HG03097 (cell line): Measurements from ENCODE around the gene MCM3AP.

Experiments used
- ATAC-seq: cut with Tn5 transposase; IDR thresholded peaks from one replicate; pipeline ENCODE4 v1.9.1; 2021; ENCODE audit not compliant: unreplicated experiment, low FRiP score

MCM3AP gene

DNA sequence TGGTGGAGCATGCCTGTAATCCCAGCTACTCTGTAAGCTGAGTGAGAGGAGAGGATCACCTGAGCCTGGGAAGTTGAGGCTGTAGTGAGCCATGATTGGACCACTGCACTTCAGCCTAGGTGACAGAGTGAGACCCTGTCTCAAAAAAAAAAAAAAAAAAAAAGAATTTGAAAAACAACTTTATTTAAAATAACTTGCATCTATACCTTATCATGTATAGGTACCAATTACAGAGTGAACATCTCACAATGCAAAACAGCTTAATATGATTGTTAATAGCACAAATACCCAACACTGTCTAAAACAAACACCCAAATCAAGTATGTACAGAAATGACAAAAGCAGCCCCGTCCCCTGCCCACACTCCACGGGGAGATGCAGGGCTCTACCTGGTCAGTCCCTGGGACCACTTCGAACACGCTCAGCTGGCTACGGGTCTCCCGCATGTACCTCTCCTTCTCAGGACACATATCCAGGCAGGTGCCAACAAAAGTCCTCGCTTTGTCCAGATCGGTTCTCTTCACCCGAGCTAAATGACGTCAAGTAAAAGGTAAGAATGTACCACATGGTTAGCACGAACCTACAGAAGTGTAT lies 10.5 kb downstream of the MCM3AP start:
- no peak for ATAC-seq

DNA sequence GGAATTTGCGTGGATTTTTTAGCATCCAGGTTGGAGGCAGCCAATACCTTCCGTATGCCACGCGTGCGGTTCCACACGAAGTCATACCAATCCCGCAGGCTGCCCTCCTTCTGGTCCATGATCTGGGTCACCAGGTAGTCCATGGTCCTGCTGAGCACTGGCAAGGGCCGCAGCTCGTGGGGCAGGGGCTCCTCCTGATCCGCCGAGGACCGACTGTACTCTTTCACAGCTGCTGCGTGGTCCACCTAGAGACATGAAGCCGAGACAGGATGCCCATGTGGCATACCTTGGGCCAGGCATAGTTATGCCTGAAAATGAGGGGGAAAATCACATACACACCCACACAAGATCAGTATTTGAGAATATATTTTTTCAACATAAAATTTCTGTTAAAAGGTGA lies 12.1 kb downstream of the MCM3AP start:
- ATAC-seq = no peak

DNA sequence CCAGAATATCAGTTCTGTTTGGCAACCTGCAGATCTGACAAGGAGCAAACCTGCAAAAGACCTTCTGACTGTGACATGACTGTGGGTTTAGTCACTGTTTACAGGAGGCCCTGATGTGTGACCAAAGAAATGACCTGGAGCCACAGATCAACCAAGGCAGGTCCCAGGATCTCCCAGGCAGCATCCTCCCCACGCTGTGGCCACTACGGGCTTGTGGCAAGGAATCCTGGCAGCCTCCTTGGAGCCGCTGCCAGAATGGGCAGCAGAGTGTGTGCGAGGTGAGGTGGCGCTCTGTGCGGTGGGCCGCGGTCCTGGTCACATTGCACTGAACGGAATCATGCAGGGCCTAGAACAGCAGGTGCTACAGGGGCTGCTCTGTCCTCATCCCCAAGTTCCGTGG lies 15.9 kb downstream of the MCM3AP start:
- no peak for ATAC-seq

DNA sequence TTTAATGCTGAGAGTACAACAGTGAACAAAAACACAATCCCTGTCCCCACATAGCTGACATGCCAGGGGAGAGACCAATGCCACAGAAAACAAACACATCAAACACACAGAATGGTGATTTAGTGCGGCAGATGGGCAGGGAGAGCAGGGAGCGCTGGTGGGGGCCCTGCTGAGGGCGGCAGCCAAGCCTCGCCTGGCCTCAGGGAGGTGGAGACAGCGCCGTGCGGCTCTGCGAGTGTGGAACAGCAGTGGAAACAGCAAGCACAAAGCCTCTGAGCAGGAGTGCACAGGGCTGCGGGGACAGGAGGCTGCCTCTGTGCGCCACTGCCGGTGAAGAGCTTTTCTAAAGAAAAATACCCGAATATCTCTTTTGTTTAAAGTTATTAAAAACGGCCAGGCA lies 17.0 kb downstream of the MCM3AP start:
- ATAC-seq = no peak

DNA sequence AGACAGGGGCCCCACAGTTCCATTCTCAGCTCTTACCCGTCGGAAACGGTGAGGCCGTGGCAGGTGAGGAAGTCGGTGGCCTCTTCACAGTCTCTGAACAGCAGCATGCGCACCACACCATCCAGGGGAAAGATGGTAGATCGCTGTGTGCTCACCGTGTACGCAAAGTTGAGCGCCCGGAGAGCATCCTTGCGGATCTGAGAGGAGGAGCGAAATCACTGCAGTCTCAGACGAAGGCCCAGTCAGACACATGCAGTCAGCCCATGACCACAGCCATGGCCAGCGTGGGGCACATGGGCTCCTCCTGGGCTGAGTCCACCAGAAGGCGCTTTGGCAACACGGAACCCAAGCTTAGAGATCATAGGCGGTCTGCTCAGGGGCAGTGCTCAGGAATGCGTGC lies 18.5 kb downstream of the MCM3AP start:
- ATAC-seq = no peak

DNA sequence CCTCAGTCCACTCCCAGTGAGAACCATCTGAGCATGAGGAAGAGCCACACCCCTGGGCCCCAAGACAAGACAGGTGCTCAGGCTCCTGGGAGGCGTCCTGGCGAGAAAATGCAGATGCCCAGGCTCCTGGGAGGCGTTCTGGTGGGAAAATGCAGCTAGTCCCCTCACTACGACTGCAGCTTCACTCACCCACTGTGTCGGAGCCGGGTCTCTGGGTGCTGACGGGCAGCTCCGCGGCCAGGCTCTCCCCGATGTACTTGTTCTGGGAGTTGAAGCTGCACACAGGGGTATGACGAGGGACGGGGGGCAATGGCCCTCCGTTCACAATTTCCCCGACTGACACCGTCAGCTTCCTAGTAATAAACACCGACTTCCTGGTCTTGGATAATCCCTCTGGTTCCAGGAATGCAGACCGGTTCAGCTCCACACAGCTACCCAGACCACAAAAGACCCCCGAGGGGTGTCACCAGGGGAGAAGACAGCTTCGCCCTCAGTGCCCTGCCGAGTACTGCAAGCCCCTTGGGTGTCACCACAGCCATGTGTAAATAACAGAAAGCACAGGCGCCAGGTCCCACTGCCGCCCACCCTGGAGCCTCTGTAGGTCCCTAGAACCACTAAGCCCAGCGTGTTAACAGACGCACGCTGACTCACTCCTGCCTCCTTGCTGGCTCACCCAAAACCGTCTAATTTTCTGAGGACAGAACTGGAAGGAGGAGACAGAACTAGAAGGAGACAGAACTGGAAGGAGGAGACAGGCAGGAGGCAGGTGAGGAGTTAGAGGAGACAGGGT lies 19.5 kb downstream of the MCM3AP start:
- ATAC-seq = no peak

DNA sequence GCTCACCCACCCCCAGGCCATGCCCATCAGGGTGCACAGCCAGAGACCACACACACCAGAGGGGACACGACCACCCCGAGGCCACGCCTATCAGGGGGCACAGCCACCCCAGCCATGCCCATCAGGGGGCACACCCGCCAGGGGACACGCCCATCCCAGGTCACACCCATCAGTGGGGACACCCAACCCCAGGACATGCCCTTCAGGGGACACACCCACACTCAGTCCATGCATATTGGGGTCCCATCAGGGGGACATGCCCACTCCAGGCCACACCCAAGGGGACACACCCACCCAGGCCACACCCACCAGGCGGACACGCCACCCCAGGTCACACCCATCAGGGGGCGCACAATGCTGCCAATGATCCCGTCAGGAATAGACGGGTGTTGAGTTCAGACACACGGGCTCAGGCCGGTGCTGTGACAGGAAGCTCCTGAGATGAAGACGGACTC lies 20.7 kb downstream of the MCM3AP start:
- no peak for ATAC-seq

DNA sequence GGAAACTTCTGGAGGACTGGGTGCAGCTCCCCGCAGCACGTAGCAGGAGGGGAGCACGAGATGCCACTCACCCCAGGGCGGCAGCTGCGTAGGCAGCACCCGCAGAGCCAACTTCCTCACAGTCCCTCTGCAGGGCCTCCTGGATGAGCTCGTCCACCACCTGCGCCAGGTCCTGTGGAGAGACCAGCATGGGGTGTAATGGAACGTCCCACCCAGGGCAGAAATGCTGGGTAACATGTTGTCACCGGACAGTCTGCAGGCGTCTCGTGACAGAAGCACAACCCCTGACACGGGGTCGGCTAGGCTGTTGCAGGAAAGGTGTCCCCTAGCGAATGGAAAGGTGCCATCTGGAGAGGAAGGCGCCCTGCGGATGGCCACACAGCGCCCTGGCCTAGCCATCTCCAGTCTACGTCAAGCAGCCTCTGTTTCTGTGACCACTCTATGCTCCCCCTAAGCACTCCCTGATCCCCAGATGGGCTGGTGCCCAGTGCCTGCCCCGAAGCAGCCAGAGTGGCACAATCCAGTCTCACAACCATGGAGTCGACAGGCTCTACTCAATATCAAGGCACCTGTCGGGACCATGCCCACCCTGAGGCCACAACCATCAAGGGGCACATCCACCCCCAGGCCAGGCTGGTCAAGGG lies 21.2 kb downstream of the MCM3AP start:
- no peak for ATAC-seq

DNA sequence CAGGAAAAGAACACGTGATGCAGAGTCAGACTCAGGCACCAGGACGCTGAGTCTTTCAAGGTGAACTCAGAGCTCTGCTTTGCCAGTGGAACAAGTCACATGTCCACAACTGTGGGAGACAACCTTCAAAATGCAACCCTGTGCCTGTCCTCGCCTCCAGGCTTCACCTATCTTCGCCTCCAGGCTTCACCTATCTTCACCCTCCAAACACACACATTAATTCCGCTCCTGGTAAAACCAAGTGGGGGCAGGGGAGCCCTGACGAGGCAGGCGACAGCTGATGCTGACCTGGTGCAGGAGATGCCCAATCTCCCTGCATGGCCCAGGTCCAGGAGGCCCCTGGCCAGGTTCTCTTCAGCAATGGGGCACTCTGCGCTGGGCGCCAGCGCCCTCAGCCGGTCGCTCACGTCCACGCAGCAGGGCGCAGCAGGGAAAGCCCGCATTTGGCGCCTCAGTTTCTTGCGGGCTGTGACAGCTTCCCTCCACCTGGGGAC lies 28.9 kb downstream of the MCM3AP start:
- ATAC-seq = no peak

DNA sequence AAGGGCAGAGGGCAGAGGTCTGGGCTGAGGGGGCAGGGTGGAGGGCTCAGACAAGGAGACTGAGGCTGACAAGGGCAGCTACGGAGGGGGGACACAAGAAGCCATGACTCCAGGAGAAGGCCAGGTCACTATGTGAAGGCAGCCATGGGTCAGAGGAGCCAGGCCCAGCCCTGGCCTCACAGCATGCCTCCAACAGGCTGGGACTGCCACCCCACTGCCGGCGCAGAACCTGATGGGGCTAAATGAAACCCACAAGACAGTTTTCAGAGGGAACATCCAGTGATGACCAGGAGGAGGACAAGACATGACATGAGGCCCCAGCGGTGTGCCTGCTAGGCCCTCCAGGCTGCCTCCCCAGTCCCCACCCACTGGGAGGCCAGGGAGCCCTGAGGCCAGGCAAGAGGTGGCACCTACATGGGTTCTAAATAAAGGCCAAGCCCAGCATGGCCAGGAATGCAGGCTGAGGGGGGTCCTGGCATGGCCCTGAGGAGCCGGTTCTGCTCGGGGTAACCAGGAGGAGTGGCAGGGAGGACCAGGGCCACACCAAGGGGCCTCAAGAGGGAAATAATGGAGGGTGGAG lies 29.6 kb downstream of the MCM3AP start:
- ATAC-seq = no peak

DNA sequence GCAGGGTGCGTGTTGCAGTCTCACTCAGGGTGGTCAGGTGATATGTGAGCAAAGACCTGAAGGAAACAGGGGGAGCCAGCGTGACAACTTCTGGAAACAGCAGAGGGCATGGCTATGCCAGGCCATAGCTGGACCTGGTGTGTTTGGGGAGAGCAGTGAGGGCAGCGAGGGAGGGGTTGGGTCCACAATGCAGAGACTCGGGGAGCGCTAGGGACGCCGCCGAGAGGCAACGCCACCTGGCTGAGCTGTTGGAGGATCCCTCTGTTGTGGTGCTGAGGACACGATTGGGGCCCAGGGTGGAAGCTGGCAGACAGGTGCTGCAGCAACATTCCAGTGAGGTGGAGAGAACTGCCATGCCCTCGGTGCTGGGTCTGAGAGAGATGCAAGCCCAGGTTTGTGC lies 30.2 kb downstream of the MCM3AP start:
- ATAC-seq = no peak

DNA sequence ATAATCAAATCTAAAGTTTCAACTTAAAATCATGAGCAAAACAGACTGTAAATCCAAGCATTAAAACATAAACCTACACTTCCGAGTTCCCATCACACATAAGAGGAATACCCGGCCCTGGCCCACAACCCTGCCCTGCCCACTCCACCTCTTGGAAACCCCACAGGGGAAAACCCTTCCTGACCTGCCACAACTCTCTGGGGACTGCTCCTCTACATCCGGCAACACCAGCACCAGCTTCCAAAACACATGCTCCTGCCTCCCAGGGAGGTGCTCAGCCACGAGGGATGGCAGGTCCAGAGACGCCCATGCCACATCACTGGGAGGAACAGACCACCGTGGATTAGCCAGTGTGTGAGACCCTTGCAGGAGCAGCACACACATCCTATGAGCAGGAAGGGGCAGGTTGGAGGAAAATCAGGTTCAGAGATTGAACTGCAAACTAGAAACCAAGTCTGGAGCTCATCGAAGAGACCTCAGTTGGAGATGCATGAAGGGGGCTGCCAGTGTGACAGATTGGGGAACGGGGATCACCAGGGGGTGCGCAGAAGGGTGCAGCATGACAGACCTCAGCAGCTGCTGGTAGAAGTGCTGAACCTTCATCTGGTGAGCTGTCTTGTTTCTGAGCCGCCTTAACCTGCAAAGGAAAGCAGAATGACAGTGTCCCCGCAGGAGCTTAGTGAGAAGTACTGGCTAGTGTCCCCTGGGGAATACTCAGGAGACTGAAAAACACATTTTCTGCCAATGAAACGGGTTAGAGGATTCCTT lies 31.0 kb downstream of the MCM3AP start:
- no peak for ATAC-seq

DNA sequence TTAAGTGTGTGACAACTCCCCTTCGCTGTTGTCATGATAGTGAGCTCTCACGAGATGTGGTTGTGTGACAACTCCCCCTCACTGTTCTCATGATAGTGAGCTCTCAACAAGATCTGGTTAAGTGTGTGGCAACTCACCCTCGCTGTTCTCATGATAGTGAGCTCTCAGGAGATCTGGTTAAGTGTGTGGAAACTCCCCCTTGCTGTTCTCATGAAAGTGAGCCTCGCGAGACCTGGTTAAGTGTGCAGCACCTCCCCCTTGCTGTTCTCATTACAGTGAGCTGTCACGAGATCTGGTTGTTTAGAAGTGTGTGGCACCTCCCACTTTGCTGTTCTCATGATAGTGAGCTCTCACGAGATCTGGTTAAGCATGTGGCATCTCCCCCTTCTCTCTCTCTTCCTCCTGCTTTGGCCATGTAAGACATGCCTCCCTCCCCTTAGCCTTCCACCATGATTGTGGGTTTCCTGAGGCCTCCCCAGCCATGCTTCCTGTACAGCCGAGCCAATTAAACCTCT lies 31.7 kb downstream of the MCM3AP start:
- peak; percentile 52 for ATAC-seq

DNA sequence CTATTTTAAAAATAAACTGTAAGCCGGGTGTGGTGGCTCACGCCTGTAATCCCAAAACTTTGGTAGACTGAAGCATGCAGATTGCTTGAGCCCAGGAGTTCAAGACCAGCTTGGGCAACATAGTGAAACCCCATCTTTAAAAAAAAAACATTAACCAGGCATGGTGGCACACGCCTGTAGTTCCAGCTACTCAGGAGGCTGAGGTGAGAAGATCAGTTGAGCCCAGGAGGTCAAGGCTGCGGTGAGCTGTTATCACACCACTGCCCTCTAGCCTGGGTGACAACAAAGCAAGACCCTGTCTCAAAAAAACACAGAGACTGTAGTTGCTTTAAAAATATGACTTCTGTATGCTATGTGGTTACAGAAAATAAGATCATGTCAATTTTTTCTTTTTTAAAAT lies 32.6 kb downstream of the MCM3AP start:
- ATAC-seq = no peak

DNA sequence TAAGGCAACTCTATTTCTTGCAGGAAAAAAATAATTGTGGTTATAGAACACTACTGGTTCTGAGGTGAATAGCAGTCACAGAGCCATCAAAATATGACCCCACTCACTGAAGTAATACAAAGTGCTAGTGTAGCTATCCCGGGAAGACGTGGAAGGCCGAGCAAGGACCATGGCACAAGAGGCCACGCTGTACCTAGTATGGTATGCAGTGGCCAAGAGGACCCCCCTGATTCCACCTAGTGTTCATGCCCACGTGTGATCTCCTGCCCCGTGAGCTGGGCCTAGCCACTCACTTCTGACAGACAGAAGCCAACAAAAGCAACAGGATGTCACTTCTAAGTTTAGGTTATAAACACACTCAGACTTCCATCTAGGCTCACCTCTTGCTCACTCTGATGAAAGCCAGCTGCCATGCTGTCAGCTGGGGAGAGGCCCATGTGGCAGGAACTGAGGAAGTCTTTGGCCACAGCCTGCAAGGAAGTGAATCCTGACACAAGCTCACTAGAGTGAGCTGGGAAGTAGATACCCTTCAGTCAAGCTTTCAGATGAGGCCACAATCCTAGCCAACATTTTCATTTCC lies 35.2 kb downstream of the MCM3AP start:
- no peak for ATAC-seq

DNA sequence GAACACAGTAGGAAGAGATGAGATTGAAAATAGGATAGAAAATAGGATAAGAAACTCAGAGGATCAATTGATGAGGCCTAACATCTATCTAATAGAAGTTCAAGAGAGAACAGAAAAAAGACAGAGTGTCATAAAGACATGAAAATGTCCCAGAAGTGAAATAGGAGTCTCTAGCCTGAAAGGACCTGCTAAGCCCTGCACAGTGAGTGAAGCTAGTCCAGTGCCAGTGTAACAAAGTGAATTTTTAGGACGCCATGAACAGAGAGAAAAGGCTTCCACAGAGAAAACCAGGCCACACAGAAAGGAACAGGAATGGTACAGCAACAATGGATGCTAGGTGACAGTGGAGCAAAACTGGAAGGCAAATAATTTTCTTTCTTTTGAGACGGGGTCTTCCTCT lies 36.6 kb downstream of the MCM3AP start:
- ATAC-seq = no peak

DNA sequence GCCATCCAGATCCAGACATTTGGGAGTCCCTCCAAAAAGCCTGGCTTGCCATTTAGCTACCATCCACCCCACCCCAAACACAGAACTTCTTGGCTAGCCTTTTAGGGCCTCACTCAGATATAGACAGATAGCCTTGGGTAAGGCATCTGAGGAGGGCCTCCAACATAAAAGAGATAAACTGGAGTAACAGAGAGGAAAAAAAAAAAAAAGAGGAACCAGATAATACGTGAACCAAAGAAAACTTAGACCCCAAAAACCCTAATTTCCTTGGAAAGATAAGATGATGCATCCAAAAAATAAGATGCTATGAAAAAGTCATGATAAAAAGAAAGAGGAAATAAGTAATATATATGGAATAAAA lies 37.0 kb downstream of the MCM3AP start:
- ATAC-seq = no peak

DNA sequence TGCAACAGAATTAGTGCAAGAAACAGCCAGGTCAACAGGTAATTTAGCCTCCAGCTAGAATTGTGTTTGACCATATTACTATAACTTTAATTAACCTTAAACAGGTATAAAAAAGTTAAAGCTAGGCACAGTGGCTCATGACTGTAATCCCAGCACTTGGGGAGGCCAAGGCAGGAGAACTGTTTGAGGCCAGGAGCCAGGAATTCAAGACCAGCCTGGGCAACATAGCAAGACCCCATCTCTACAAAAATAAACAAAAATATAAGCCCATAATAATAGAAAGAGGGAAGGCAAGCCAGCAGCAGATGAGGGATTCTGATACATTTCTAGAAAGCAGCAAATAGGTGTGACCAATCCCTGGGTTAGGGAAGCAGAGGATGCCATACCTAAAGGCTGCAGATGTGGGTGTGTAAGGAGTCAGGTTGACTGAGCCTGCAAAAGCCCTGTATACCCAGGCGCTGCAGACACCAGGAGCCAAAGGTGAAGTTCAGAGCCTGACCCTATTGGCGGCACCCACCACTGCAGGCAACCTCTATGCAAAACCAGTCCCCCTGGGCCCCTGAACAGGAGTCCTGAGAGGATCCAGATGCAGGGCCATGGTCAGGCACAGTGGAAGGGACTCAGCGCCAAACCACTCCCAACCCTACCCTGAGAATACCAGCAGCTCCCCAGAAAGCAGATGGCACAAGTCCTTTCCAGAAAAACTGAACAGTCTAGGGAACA lies 37.6 kb downstream of the MCM3AP start:
- no peak for ATAC-seq

DNA sequence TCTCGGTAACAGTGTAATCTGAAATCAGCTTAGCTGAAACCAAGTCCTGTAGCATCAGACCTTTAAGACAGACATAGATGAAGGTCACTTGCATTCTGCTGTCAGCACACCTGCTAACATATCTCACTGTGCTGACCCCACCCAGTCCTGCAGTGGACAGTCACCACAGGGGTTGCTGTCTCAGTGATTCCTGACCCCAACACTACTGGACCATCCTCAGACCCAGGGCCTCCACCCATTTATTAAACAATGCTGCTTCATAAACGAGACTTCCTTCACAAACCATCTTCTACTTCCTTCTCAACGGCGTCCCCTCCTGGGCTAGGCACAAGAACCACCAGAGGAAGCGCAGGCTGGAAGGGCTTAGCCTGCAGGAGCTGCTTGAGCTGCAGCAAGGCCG lies 39.1 kb downstream of the MCM3AP start:
- no peak for ATAC-seq
